GM20000 (cell line): ENCODE measurements around the gene SPATA2.

Experiments used
- DNase-seq: peaks from one replicate; pipeline ENCODE4 v3.0.0; 2012; ENCODE audit warnings: low spot score
- TF ChIP-seq, protein P1 (sequence below): IDR thresholded peaks from 2 replicates; pipeline ENCODE4 v1.5.1; 2012; ENCODE audit warnings: mild to moderate bottlenecking, control low read depth; ENCODE audit errors: extremely low read depth, missing control alignments

Gene SPATA2

GRCh38 chr20:49877386-49877921 lies 37.9 kb downstream of the SPATA2 start:
- TF ChIP-seq, protein P1, sequence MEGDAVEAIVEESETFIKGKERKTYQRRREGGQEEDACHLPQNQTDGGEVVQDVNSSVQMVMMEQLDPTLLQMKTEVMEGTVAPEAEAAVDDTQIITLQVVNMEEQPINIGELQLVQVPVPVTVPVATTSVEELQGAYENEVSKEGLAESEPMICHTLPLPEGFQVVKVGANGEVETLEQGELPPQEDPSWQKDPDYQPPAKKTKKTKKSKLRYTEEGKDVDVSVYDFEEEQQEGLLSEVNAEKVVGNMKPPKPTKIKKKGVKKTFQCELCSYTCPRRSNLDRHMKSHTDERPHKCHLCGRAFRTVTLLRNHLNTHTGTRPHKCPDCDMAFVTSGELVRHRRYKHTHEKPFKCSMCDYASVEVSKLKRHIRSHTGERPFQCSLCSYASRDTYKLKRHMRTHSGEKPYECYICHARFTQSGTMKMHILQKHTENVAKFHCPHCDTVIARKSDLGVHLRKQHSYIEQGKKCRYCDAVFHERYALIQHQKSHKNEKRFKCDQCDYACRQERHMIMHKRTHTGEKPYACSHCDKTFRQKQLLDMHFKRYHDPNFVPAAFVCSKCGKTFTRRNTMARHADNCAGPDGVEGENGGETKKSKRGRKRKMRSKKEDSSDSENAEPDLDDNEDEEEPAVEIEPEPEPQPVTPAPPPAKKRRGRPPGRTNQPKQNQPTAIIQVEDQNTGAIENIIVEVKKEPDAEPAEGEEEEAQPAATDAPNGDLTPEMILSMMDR = no peak
- DNase-seq = no peak

DNA sequence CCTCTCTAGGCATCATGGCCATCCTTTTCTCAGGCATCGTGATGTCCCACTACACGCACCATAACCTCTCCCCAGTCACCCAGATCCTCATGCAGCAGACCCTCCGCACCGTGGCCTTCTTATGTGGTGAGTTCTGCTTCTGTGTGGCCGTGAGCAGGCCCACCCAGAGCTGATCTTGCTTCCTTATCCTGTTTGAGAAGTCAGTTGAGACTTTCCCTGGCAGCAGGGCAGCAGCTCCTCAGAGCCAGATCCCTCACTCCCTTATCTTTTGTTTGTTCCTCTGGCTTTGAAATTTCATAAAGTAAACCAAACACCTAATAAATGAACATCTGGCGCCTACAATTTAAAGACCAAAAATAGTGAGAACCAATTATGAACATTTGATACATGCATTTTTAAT lies 40.6 kb downstream of the SPATA2 start:
- DNase-seq = no peak
- TF ChIP-seq, protein P1 = no peak

GRCh38 chr20:49872056-49872455 lies 43.3 kb downstream of the SPATA2 start:
- no peak for DNase-seq
- TF ChIP-seq, protein P1 = no peak

DNA sequence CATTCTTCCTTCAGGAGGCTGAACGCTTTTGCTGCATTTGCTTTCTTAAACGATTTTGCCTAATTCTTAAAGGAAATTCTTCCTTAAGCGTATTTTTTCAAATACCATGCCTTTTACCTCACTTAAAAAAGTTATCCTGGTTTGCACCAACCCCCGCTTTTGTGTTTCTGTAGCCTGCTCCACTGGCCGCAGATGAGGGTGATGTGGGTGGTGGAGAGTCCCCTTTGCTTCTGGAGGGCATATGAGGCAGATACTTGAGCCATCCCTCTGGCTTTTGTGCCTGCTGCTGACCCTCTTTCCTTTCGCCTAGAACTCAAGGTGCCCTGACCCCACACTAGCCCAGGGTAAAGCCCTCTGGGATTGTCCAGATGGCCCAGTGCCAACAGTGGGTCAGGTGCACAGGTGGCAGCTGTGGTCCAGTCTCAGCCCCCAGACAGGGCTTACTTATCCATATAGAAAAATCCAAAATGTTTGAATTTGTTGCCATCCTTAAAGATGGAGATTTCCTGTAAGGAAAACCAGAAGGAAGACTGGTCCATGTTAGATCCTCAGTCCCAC lies 43.9 kb downstream of the SPATA2 start:
- TF ChIP-seq, protein P1 = no peak
- no peak for DNase-seq

DNA sequence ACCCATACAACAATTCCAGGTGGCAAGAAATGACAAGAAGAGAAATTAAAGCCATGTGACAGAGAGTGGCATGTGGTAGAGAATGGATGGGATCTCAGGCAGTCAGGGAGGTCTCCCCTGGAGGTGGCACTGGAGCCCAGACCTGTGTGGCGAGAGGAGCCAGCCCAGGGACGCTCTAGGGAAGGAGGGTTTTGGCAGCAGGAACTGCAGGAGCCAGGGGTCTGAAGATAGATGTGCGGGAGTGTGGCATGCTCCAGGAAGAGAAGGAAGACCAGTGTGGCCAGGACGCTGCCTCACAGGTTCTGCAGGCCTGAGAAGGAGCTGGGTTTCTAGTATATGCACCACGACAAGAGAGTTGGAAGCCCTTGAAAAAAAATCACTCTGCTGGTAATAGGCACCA lies 45.1 kb downstream of the SPATA2 start:
- TF ChIP-seq, protein P1 = no peak
- no peak for DNase-seq

GRCh38 chr20:49868964-49869363 lies 46.4 kb downstream of the SPATA2 start:
- TF ChIP-seq, protein P1 = no peak
- no peak for DNase-seq

DNA sequence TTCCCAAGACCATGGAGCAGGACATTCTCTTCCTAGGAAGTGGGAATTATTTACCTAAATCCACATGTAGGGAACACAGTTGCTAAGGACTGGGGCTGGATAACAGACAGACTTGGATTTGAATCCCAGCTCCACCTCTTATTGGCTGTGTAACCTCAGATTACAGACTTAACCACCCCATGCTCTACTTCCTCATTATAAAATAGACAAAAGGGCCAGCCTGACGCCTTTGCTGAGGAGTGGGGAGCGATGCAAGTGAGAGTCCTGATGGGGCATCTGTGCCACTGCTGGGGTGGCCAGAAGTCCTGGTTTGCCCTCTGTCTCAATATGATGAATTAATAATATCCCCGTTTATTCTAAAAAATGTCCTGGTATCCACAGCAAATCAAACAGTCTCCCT lies 46.8 kb downstream of the SPATA2 start:
- no peak for DNase-seq
- TF ChIP-seq, protein P1 = no peak
